ENCODE results near the gene ABR.

GRCh38 chr17:1034652-1035210, 145.1 kb downstream of the ABR start:
- TF ChIP-seq CTCF (IDR thresholded peaks at IDR 0.05): no peak
- no peak for TF ChIP-seq ZFX (IDR thresholded peaks at IDR 0.05; ENCODE audit: borderline replicate concordance)

Data from 22Rv1 (cell line).